Neural crest cell (in vitro differentiated cells): Measurements from ENCODE around the gene GJB3. TPM values are rescaled to one million over a fixed set of nuclear protein-coding genes. Genes with fewer than 3 reads are reported as not detected.
"Not testable (repeated sequence)": the region's sequence is repeated elsewhere in the genome, so short reads cannot be mapped to it uniquely, and the experiment has no call there.

Source experiments
- DNase-seq: peaks from one replicate; pipeline ENCODE4 v3.0.0; 2021; ENCODE audit warnings: low read depth, mixed read lengths, low spot score
- H3K27ac Mint-ChIP-seq: one replicate; pipeline ENCODE4 v1.8.0; 2021; ENCODE audit warnings: mild to moderate bottlenecking, mixed read lengths; ENCODE audit not compliant: unreplicated experiment
- H3K27me3 Mint-ChIP-seq: 2 replicates; pipeline ENCODE4 v1.8.0; 2021; ENCODE audit warnings: low read depth, mild to moderate bottlenecking, mixed read lengths
- H3K36me3 Mint-ChIP-seq: 2 replicates; pipeline ENCODE4 v1.8.0; 2021; ENCODE audit warnings: low read depth, mild to moderate bottlenecking, mixed read lengths
- H3K4me1 Mint-ChIP-seq: 2 replicates; pipeline ENCODE4 v1.8.0; 2021; ENCODE audit warnings: mixed read lengths
- H3K4me3 Mint-ChIP-seq: one replicate; pipeline ENCODE4 v1.8.0; 2021; ENCODE audit warnings: mild to moderate bottlenecking, mixed read lengths
- H3K9me3 Mint-ChIP-seq: 2 replicates; pipeline ENCODE4 v1.8.0; 2021; ENCODE audit warnings: mixed read lengths
- total RNA-seq: library from RNA; stranded (reverse); gene quantifications from 2 replicates; pipeline ENCODE4 v1.2.1, GENCODE V29; 2021
- TF ChIP-seq, protein P1 (sequence below): fragments of 200-600 bp; sonication (generic); conservative IDR thresholded peaks from 2 replicates; pipeline ENCODE4 v1.5.0; 2021; ENCODE audit warnings: antibody characterized with exemption, mild to moderate bottlenecking

GJB3 gene
- total RNA-seq, 1 donor from 2014 or later: not detected

DNA sequence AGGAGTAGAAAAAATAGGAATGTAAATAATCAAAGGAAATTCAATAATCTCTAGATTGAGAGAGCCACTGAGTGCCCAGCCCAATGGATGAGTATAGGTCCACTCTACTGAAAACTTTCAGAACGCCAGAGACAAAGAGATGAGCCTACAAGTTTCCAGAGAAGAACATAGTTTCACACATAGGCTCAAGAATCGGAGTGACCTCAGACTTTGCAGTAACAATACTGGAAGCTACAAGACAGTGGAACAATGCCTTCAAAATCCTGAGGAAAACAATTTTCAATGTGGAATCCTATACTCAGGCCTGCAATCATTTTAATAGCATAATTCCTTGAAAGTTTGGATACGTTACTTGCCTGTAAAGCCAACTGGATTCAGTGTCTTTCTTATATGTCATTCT, 22.8 kb downstream of the GJB3 start:
- no peaks in the 10 kb centered on the region for H3K27me3 Mint-ChIP-seq

GRCh38 chr1:34806396-34806795, 25.4 kb downstream of the GJB3 start:
- peaks cover 4% of the 10 kb centered on the region for H3K9me3 Mint-ChIP-seq
- no peaks in the 10 kb centered on the region for H3K4me1 Mint-ChIP-seq
- DNase-seq: no peak
- TF ChIP-seq, protein P1, sequence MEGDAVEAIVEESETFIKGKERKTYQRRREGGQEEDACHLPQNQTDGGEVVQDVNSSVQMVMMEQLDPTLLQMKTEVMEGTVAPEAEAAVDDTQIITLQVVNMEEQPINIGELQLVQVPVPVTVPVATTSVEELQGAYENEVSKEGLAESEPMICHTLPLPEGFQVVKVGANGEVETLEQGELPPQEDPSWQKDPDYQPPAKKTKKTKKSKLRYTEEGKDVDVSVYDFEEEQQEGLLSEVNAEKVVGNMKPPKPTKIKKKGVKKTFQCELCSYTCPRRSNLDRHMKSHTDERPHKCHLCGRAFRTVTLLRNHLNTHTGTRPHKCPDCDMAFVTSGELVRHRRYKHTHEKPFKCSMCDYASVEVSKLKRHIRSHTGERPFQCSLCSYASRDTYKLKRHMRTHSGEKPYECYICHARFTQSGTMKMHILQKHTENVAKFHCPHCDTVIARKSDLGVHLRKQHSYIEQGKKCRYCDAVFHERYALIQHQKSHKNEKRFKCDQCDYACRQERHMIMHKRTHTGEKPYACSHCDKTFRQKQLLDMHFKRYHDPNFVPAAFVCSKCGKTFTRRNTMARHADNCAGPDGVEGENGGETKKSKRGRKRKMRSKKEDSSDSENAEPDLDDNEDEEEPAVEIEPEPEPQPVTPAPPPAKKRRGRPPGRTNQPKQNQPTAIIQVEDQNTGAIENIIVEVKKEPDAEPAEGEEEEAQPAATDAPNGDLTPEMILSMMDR: no peak
- no peak overlapping the region for H3K27ac Mint-ChIP-seq
- no peaks in the 10 kb centered on the region for H3K36me3 Mint-ChIP-seq
- no peaks in the 10 kb centered on the region for H3K27me3 Mint-ChIP-seq
- H3K4me3 Mint-ChIP-seq: no peak overlapping the region

More for the DNA sequence above, 22.8 kb downstream of the GJB3 start:
- DNase-seq: no peak
- H3K27ac Mint-ChIP-seq: no peak overlapping the region
- no peak overlapping the region for H3K4me3 Mint-ChIP-seq
- peaks cover 4% of the 10 kb centered on the region for H3K9me3 Mint-ChIP-seq
- peaks cover 2% of the 10 kb centered on the region for H3K36me3 Mint-ChIP-seq
- H3K4me1 Mint-ChIP-seq: no peaks in the 10 kb centered on the region
- TF ChIP-seq, protein P1: no peak

- Mint-ChIP-seq H3K9me3 (peaks cover 4% of the 10 kb centered on the region), H3K4me3 (no peak overlapping the region), H3K27ac (no peak overlapping the region), H3K36me3 (no peaks in the 10 kb centered on the region), H3K27me3 (no peaks in the 10 kb centered on the region), H3K4me1 (no peaks in the 10 kb centered on the region)
- TF ChIP-seq, protein P1: no peak
- no peak for DNase-seq
Measured at GRCh38 chr1:34808051-34808810, 27.2 kb downstream of the GJB3 start.

- not testable (repeated sequence) for H3K9me3 Mint-ChIP-seq, H3K27ac Mint-ChIP-seq, H3K4me3 Mint-ChIP-seq, H3K27me3 Mint-ChIP-seq, H3K4me1 Mint-ChIP-seq, H3K36me3 Mint-ChIP-seq, DNase-seq
Measured at GRCh38 chr1:34810781-34811180, 29.8 kb downstream of the GJB3 start.

DNA sequence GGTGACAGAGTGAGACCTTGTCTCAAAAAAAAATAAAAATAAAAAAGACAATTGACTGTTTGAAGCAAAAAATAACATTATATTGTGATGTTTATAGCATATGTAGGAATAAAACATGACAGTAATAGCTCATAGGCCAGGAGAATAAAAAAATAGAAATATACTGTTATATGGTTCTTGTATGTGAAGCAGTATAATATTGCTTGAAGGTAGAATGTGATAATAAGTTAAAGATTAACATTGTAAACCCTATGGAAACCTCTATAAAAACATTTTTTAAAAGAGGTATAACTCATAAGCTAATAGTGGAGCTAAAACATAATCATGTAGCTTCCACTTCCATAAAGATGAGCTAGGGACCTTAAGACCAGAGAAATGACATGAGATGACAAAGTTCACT, 35.3 kb downstream of the GJB3 start:
- no peaks in the 10 kb centered on the region for H3K27me3 Mint-ChIP-seq
- no peak for DNase-seq
- no peaks in the 10 kb centered on the region for H3K9me3 Mint-ChIP-seq
- no peak overlapping the region for H3K27ac Mint-ChIP-seq
- no peaks in the 10 kb centered on the region for H3K36me3 Mint-ChIP-seq
- no peak overlapping the region for H3K4me3 Mint-ChIP-seq
- TF ChIP-seq, protein P1: no peak
- peaks cover 12% of the 10 kb centered on the region for H3K4me1 Mint-ChIP-seq

DNA sequence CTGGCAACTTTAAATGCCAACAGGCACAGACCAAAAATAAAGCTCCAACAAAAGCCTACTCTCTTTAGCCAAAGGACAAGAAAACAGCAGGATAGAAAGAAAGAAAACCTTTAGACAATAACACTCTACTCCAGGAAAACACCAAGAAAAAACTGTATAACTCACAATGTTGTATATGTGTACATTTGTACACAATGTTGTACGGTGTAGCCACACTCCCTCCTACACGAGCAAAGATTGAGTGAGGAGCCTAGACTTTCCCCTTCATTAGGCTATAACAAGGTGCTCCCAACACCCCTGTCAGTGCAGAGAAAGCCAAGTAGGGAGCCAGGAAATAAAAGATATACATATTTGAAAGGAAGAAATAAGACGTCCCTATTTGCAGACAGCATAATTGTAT, 35.8 kb downstream of the GJB3 start:
- no peak for DNase-seq
- no peaks in the 10 kb centered on the region for H3K9me3 Mint-ChIP-seq
- no peak overlapping the region for H3K4me3 Mint-ChIP-seq
- H3K27me3 Mint-ChIP-seq: no peaks in the 10 kb centered on the region
- peak overlapping the region; percentile 55 for H3K27ac Mint-ChIP-seq
- peaks cover 12% of the 10 kb centered on the region for H3K4me1 Mint-ChIP-seq
- no peaks in the 10 kb centered on the region for H3K36me3 Mint-ChIP-seq
- TF ChIP-seq, protein P1: no peak

DNA sequence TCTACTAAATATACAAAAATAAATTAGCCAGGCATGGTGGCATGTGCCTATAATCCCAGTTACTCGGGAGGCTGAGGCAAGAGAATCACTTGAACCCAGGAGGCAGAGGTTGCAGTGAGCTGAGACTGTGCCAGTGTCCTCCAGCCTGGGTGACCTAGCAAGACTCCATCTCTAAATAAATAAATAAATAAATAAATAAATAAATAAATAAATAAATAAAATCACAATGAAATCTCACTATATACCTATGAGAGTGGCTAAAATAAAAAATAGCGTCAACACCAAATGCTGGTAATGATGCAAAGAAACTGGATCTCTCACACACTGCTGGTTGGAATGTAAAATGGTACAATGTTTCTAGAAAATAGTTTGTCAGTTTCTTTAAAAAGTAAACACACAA, 37.8 kb downstream of the GJB3 start:
- H3K4me1 Mint-ChIP-seq, H3K4me3 Mint-ChIP-seq, H3K27ac Mint-ChIP-seq, H3K36me3 Mint-ChIP-seq, H3K9me3 Mint-ChIP-seq, DNase-seq, H3K27me3 Mint-ChIP-seq: not testable (repeated sequence)
